DOHH2 (cell line): Measurements from ENCODE around the gene COL23A1.

Source experiments
- EZH2phosphoT487 ChIP-seq: fragments of 200-600 bp; sonication (generic); IDR thresholded peaks from 2 replicates; pipeline ENCODE4 v1.6.1; 2017; ENCODE audit warnings: borderline replicate concordance, mild to moderate bottlenecking, antibody characterized with exemption, low read length, moderate library complexity, mixed read lengths
- TF ChIP-seq, protein P1 (sequence below): fragments of 200-600 bp; sonication (generic); IDR thresholded peaks from one replicate; pipeline ENCODE4 v1.5.1; 2014; ENCODE audit warnings: antibody characterized with exemption, mild to moderate bottlenecking, low read depth, low read length; ENCODE audit not compliant: poor library complexity, severe bottlenecking

GRCh38 chr5:178337334-178337741 is 252.9 kb downstream of the COL23A1 start:
- TF ChIP-seq, protein P1, sequence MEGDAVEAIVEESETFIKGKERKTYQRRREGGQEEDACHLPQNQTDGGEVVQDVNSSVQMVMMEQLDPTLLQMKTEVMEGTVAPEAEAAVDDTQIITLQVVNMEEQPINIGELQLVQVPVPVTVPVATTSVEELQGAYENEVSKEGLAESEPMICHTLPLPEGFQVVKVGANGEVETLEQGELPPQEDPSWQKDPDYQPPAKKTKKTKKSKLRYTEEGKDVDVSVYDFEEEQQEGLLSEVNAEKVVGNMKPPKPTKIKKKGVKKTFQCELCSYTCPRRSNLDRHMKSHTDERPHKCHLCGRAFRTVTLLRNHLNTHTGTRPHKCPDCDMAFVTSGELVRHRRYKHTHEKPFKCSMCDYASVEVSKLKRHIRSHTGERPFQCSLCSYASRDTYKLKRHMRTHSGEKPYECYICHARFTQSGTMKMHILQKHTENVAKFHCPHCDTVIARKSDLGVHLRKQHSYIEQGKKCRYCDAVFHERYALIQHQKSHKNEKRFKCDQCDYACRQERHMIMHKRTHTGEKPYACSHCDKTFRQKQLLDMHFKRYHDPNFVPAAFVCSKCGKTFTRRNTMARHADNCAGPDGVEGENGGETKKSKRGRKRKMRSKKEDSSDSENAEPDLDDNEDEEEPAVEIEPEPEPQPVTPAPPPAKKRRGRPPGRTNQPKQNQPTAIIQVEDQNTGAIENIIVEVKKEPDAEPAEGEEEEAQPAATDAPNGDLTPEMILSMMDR = no peak
- no peak for TF ChIP-seq EZH2phosphoT487
